NCI-H748 (cell line): ENCODE measurements around the gene DTNA.
"Not testable (repeated sequence)": the region's sequence is repeated elsewhere in the genome, so short reads cannot be mapped to it uniquely, and the experiment has no call there.

Experiments used
- DNase-seq: peaks from one replicate; lab custom pipeline; 2025; ENCODE audit not compliant: unreplicated experiment; lab: John Stamatoyannopoulos, UW

The DTNA gene

GRCh38 chr18:34887881-34888580 lies 177.9 kb downstream of the DTNA start:
- no peak for DNase-seq

GRCh38 chr18:34890486-34891085 lies 180.5 kb downstream of the DTNA start:
- no peak for DNase-seq

- DNase-seq: no peak
Measured at GRCh38 chr18:34892379-34892778, 182.3 kb downstream of the DTNA start.

GRCh38 chr18:34893239-34893638 lies 183.1 kb downstream of the DTNA start:
- no peak for DNase-seq

DNA sequence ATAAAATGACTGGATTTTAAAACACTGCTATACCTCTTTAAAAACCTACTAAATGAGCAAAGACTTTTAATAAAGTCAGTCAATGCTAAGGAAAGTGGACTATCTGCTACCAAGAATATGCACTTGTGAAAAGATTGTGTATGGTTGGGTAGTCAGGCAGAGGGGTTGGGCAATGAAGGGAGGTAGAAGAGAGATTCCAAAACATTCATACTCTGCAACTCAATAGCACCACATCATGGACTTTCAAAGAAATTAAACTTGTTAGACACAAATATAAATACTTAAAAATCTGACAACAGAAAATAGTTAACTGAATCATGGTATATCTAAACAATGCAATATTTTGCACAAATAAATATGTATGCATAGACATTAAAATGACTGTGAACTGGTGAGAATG lies 191.2 kb downstream of the DTNA start:
- DNase-seq: no peak

- DNase-seq: no peak
Measured at GRCh38 chr18:34904994-34905393, 194.9 kb downstream of the DTNA start.

GRCh38 chr18:34906985-34907384 lies 196.9 kb downstream of the DTNA start:
- DNase-seq: not testable (repeated sequence)

- DNase-seq: no peak
Measured at GRCh38 chr18:34909637-34910364, 199.7 kb downstream of the DTNA start.

DNA sequence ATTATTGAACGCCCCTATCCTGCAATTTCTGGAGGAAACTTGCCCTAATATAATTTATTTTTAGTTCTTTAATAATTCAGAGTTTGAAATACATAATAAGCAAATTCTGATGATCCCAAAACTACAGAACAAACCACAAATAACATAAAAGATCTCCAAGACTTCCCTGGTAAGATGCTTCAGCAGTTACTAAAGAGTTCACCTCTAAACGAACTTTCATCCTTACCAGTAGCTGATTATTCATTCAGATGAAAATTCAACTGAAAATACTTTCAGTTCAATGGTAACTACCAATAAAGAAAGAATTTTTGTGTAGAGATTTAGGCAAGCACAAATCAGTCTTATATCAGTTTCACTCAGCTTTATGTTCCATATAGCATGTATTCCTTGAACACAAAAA lies 201.0 kb downstream of the DTNA start:
- DNase-seq: no peak

GRCh38 chr18:34911661-34912384 lies 201.7 kb downstream of the DTNA start:
- peak; percentile 16 for DNase-seq

DNA sequence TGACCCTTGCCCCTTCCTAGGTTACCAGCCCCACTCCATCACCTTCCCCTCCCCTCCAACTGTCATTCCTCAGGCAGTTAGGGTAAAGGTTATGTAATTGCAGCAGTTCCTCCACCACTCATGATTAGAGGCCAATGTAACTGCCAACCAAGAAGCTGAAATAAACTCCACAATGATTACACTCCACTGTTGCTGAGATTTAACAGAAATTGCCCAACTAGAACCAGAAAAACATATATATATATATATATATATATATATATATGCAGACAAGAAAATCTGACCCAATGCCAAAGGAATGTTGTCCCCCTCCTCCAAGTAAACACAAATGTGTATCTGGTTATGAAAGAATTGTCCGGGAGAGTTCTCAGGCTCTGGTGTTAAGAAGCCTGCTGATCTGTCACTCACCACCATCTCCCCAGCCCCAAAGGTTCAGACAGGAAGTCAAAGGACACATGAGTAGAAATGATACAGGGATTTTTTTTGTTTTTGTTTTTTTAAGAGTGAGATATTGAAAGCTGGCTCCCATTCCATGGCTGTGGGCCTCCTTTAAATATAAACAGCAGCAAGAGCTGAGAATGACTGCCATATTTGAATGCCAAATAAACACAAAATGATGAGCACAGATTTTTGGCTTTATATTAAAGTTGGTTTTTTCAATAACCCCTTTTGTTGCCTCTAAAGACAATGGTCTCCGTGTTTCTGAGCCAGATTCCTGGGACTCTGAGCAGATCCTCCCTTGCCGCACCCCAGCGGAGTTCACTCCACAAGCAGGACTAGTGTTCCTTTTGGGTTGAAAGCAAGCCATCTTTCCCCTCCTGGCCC lies 204.0 kb downstream of the DTNA start:
- no peak for DNase-seq

DNA sequence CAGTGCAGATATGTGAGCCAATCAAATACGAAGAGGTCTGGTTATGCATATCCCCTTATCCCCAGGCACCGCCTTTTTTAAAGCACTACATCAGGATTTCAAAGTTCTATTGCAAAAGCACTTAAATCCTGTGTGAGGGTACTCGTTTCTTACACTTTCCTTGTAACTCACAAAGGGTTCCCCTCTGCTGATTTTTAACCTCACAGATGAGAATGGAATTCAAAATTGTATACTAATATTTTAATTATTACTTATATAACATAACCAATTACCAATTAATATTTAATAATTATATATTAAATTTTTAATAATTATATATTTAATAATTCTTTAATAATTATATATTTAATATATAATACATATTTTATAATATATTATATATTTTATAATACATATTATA lies 204.9 kb downstream of the DTNA start:
- peak; percentile 38 for DNase-seq

- DNase-seq: not testable (repeated sequence)
Measured at GRCh38 chr18:34916539-34916938, 206.4 kb downstream of the DTNA start.

DNA sequence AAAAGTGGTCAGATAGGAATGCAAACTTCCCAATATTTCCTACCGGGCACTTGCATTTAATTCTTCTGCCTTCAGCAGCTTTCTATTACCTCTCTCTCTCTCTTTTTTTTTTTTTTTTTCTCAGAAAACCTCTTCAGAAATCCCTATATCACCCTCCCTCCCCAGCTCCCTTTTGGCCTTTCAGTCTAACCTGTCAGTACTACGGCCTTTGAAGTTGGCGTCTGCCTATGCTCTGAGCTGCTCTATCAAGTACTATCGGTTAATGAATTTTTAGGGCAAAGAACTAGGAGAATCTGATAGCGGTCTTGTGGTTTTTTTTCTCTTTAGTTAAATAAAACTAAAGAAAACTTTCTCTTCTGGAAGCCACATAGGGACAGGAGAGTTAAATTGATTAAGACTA lies 208.8 kb downstream of the DTNA start:
- DNase-seq: no peak

- DNase-seq: no peak
Measured at GRCh38 chr18:34921226-34921625, 211.1 kb downstream of the DTNA start.

GRCh38 chr18:34921811-34922385 lies 211.8 kb downstream of the DTNA start:
- no peak for DNase-seq

GRCh38 chr18:34922594-34922993 lies 212.5 kb downstream of the DTNA start:
- DNase-seq: not testable (repeated sequence)

DNA sequence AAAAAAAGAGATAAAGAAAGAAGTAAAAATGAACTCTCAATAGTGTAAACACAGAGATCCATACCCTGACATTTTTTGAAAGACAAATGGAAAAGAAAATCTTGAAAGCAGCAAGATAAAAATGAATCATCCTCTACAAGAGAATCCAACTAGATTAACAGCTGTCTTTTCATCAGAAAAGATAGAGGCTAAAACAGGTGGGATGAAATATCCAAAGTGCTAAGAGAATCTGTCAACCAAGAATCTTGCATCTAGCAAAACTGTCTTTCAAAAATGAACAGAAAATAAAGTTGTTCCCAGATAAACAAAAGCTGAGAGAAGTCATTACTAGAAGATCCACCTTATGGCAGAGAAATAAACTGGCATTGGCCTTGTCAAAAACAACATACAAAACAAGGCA lies 213.8 kb downstream of the DTNA start:
- no peak for DNase-seq

GRCh38 chr18:34926683-34927082 lies 216.6 kb downstream of the DTNA start:
- DNase-seq: no peak

DNA sequence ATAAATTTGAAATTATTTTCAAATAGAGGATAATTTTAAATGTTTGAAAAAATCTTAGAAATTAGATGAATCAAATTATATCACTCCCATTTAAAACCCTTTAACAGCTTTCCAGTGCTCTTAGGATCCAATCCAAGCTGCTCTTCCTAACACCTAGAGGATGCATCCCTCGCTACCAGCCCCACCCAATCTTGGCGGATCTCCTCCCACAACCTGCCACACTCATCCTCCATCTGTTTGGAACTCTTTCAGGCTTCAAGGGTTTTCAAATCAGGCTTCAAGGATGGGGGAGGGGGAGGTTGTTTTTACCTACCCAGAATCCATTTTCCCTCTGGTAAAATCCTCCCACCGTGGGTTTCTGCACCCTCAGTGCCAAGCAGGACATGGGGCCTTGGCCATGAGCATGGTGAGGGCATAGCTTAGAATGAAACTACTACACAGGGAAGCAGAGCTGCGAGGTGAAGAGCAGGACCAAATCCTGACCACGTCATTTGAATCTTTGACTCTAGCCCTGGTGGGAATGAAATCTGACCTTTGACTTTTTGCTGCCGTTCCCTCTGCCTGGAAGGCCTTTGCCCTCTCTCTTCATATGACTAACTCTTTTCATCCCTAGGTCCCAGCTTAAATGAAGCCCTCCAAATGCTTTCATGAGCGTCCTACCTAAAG lies 218.1 kb downstream of the DTNA start:
- DNase-seq: no peak
